Mesendoderm (in vitro differentiated cells): ENCODE measurements around the gene ATF6B.

Experiments
- DNase-seq: peaks from one replicate; pipeline ENCODE4 v3.0.0; 2013
- H2AK5ac ChIP-seq: 2 replicates; pipeline ENCODE4 v1.6.1; 2013; ENCODE audit warnings: low read length, inconsistent platforms
- H2BK120ac ChIP-seq: 2 replicates; pipeline ENCODE4 v1.6.1; 2013; ENCODE audit warnings: low read depth, mild to moderate bottlenecking, low read length, moderate library complexity, mixed read lengths
- H2BK15ac ChIP-seq: replicated peaks from 2 replicates; pipeline ENCODE4 v1.6.1; 2013; ENCODE audit warnings: low read depth, mild to moderate bottlenecking, moderate library complexity
- H2BK5ac ChIP-seq: 2 replicates; pipeline ENCODE4 v1.6.1; 2013; ENCODE audit warnings: low read length, inconsistent platforms
- H3K18ac ChIP-seq: 2 replicates; pipeline ENCODE4 v1.6.1; 2013; ENCODE audit warnings: mild to moderate bottlenecking, low read length, mixed read lengths
- H3K23ac ChIP-seq: one replicate; pipeline ENCODE4 v1.6.1; 2013; ENCODE audit warnings: low read length
- H3K27ac ChIP-seq: 2 replicates; pipeline ENCODE4 v1.5.1; 2013; ENCODE audit warnings: low read depth, mild to moderate bottlenecking, inconsistent platforms, low read length, moderate library complexity
- H3K27me3 ChIP-seq: 2 replicates; pipeline ENCODE4 v1.6.1; 2013; ENCODE audit warnings: low read length, control low read depth, mild to moderate bottlenecking, inconsistent platforms; ENCODE audit not compliant: insufficient read depth, poor library complexity
- H3K36me3 ChIP-seq: 2 replicates; pipeline ENCODE4 v1.6.1; 2013; ENCODE audit warnings: low read length, inconsistent platforms; ENCODE audit not compliant: control insufficient read depth, insufficient read depth
- H3K4ac ChIP-seq: one replicate; pipeline ENCODE4 v1.6.1; 2013; ENCODE audit warnings: low read depth, mild to moderate bottlenecking, low read length, moderate library complexity
- H3K4me1 ChIP-seq: 2 replicates; pipeline ENCODE4 v1.6.1; 2013; ENCODE audit warnings: low read depth, low read length, inconsistent platforms; ENCODE audit not compliant: control insufficient read depth
- H3K4me2 ChIP-seq: 2 replicates; pipeline ENCODE4 v1.6.1; 2013; ENCODE audit warnings: low read length
- H3K4me3 ChIP-seq: 2 replicates; pipeline ENCODE4 v1.5.1; 2013; ENCODE audit warnings: mild to moderate bottlenecking, low read length
- H3K56ac ChIP-seq: one replicate; pipeline ENCODE4 v1.6.1; 2013; ENCODE audit warnings: low read length
- H3K79me1 ChIP-seq: 2 replicates; pipeline ENCODE4 v1.6.1; 2013; ENCODE audit warnings: low read length, inconsistent platforms
- H3K79me2 ChIP-seq: 2 replicates; pipeline ENCODE4 v1.6.1; 2013; ENCODE audit warnings: mild to moderate bottlenecking, low read length; ENCODE audit not compliant: control insufficient read depth, insufficient read depth
- H3K9ac ChIP-seq: 2 replicates; pipeline ENCODE4 v1.6.1; 2013; ENCODE audit warnings: low read length, inconsistent platforms
- H4K5ac ChIP-seq: one replicate; pipeline ENCODE4 v1.6.1; 2013; ENCODE audit warnings: low read length
- H4K8ac ChIP-seq: one replicate; pipeline ENCODE4 v1.6.1; 2013; ENCODE audit warnings: low read depth, mild to moderate bottlenecking, control low read depth, low read length, moderate library complexity
- whole genome bisulfite sequencing: extraction: QIAGEN DNeasy Blood & Tissue Kit; methylation state at CpG from one replicate; pipeline ENCODE4 v1.1.7; 2013; ENCODE audit warnings: low lambda C conversion rate, missing lambda C conversion rate; ENCODE audit not compliant: insufficient coverage; ENCODE audit errors: extremely low coverage; 5-methylcytosine and 5-hydroxymethylcytosine counted together

ATF6B gene

GRCh38 chr6:32115623-32116022, 12.4 kb downstream of the ATF6B start:
- WGBS, result no CpG with 5 or more reads among the region's 6 CpGs
- H3K56ac ChIP-seq, result no peak overlapping the region
- H3K27me3 ChIP-seq, result no peaks in the 10 kb centered on the region
- no peak overlapping the region for H3K9ac ChIP-seq
- H2BK5ac ChIP-seq, result no peak overlapping the region
- H3K4me3 ChIP-seq, result no peak overlapping the region
- H3K4me2 ChIP-seq, result no peak overlapping the region
- no peaks in the 10 kb centered on the region for H3K79me1 ChIP-seq
- no peak overlapping the region for H2BK120ac ChIP-seq
- H3K79me2 ChIP-seq, result no peaks in the 10 kb centered on the region
- no peak overlapping the region for H3K18ac ChIP-seq
- H2AK5ac ChIP-seq, result no peak overlapping the region
- no peak overlapping the region for H3K23ac ChIP-seq
- no peak overlapping the region for H4K8ac ChIP-seq
- no peak overlapping the region for H2BK15ac ChIP-seq
- no peak for DNase-seq
- no peak overlapping the region for H3K4ac ChIP-seq
- no peak overlapping the region for H4K5ac ChIP-seq
- no peaks in the 10 kb centered on the region for H3K36me3 ChIP-seq
- no peak overlapping the region for H3K27ac ChIP-seq
- H3K4me1 ChIP-seq, result no peaks in the 10 kb centered on the region

DNA sequence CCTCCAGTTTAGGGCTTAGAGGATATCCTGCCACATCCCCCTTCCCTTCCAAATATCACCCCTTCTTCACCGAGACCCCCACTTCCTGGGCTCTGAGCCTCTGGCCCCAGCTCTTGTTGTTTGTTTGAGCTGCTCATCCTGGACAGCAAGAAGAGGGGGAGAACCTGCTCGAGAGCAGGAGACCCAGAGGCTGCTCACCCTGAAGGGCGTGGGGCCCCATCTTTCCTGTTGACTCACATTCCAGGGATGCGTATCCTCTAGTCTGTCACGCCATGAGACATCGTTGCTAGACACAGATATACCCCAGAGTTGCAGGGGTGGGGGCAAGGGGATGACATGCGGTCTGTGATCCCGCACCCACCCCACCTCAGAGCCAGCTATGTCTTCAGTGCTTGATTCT, 13.2 kb downstream of the ATF6B start:
- Histone ChIP-seq H2BK15ac (no peak overlapping the region), H3K9ac (no peak overlapping the region), H4K5ac (no peak overlapping the region), H2AK5ac (no peak overlapping the region), H3K27ac (no peak overlapping the region), H3K4me2 (no peak overlapping the region), H3K23ac (no peak overlapping the region), H3K36me3 (no peaks in the 10 kb centered on the region), H3K18ac (no peak overlapping the region), H3K27me3 (no peaks in the 10 kb centered on the region), H4K8ac (no peak overlapping the region), H3K4ac (no peak overlapping the region), H2BK120ac (no peak overlapping the region), H3K79me1 (no peaks in the 10 kb centered on the region), H3K79me2 (no peaks in the 10 kb centered on the region), H3K4me1 (no peaks in the 10 kb centered on the region), H2BK5ac (no peak overlapping the region), H3K4me3 (no peak overlapping the region), H3K56ac (no peak overlapping the region)
- no CpG with 5 or more reads among the region's 8 CpGs for WGBS
- DNase-seq, result no peak

- H4K5ac ChIP-seq, result no peak overlapping the region
- no CpG with 5 or more reads among the region's 9 CpGs for WGBS
- no peak overlapping the region for H2BK5ac ChIP-seq
- H3K27ac ChIP-seq, result no peak overlapping the region
- H3K79me2 ChIP-seq, result no peaks in the 10 kb centered on the region
- H2BK15ac ChIP-seq, result no peak overlapping the region
- H3K36me3 ChIP-seq, result no peaks in the 10 kb centered on the region
- H3K23ac ChIP-seq, result no peak overlapping the region
- no peaks in the 10 kb centered on the region for H3K27me3 ChIP-seq
- no peak overlapping the region for H3K4me3 ChIP-seq
- H3K4ac ChIP-seq, result no peak overlapping the region
- no peak overlapping the region for H3K18ac ChIP-seq
- H3K56ac ChIP-seq, result no peak overlapping the region
- H3K9ac ChIP-seq, result no peak overlapping the region
- DNase-seq, result peak; percentile 96
- no peak overlapping the region for H3K4me2 ChIP-seq
- H2AK5ac ChIP-seq, result no peak overlapping the region
- no peak overlapping the region for H4K8ac ChIP-seq
- H2BK120ac ChIP-seq, result no peak overlapping the region
- H3K79me1 ChIP-seq, result no peaks in the 10 kb centered on the region
- no peaks in the 10 kb centered on the region for H3K4me1 ChIP-seq
Observed at GRCh38 chr6:32113386-32114352, 14.4 kb downstream of the ATF6B start.

DNA sequence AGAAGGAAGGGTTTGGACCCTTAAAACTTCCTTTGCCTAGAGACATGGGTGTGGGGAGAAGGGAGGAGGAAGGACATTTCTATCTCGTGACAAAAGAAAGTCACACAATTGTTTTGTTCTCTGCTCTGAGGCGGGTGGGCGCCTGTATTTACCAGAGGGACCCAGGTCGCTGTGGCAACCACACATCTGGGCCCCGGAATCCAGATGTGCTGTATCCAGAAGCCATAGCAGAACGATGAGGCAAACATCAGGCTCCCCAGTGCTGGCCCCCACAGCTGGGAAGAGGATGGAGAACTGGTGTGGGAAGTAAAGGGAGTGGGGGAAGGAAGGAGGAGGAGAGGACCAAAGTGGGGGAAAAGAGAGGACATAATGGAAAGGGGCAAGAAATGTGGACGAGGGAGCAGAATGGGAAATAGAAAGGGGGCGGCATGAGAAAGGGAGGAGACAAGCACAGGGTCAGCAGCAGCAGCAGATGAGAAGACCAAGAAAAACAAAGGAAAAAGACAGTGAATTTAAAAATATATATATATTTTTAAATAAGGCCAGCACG, 15.5 kb downstream of the ATF6B start:
- peaks cover 3% of the 10 kb centered on the region for H3K27me3 ChIP-seq
- H3K18ac ChIP-seq, result no peak overlapping the region
- no peaks in the 10 kb centered on the region for H3K36me3 ChIP-seq
- no peaks in the 10 kb centered on the region for H3K79me1 ChIP-seq
- H3K79me2 ChIP-seq, result no peaks in the 10 kb centered on the region
- H2BK15ac ChIP-seq, result no peak overlapping the region
- no peak overlapping the region for H3K4me2 ChIP-seq
- no peak overlapping the region for H3K4me3 ChIP-seq
- no peak overlapping the region for H2AK5ac ChIP-seq
- no peak overlapping the region for H4K5ac ChIP-seq
- no peaks in the 10 kb centered on the region for H3K4me1 ChIP-seq
- H3K4ac ChIP-seq, result no peak overlapping the region
- no CpG with 5 or more reads among the region's 9 CpGs for WGBS
- DNase-seq, result no peak
- no peak overlapping the region for H2BK5ac ChIP-seq
- H3K27ac ChIP-seq, result no peak overlapping the region
- no peak overlapping the region for H3K56ac ChIP-seq
- no peak overlapping the region for H3K23ac ChIP-seq
- H4K8ac ChIP-seq, result no peak overlapping the region
- H3K9ac ChIP-seq, result no peak overlapping the region
- H2BK120ac ChIP-seq, result no peak overlapping the region

GRCh38 chr6:32111424-32112066, 16.5 kb downstream of the ATF6B start:
- H3K27me3 ChIP-seq, result peaks cover 3% of the 10 kb centered on the region
- H2BK120ac ChIP-seq, result no peak overlapping the region
- no CpG with 5 or more reads among the region's 7 CpGs for WGBS
- no peak overlapping the region for H4K8ac ChIP-seq
- H2BK15ac ChIP-seq, result no peak overlapping the region
- H4K5ac ChIP-seq, result no peak overlapping the region
- no peaks in the 10 kb centered on the region for H3K36me3 ChIP-seq
- H3K4me2 ChIP-seq, result no peak overlapping the region
- no peak overlapping the region for H3K56ac ChIP-seq
- no peak overlapping the region for H3K9ac ChIP-seq
- no peaks in the 10 kb centered on the region for H3K79me2 ChIP-seq
- no peak overlapping the region for H2BK5ac ChIP-seq
- H3K23ac ChIP-seq, result no peak overlapping the region
- H3K4ac ChIP-seq, result no peak overlapping the region
- DNase-seq, result no peak
- no peaks in the 10 kb centered on the region for H3K4me1 ChIP-seq
- H3K18ac ChIP-seq, result no peak overlapping the region
- no peaks in the 10 kb centered on the region for H3K79me1 ChIP-seq
- H3K27ac ChIP-seq, result no peak overlapping the region
- no peak overlapping the region for H3K4me3 ChIP-seq
- no peak overlapping the region for H2AK5ac ChIP-seq
